GM18526 (cell line): ENCODE results near the gene GRIN3A.

Experiments used
- POLR2A ChIP-seq: IDR thresholded peaks from 3 replicates; pipeline ENCODE4 v1.6.1; 2011; ENCODE audit not compliant: insufficient read length; ENCODE audit errors: extremely low read depth

Gene GRIN3A

GRCh38 chr9:101671567-101671966 lies 66.9 kb downstream of the GRIN3A start:
- no peak for TF ChIP-seq POLR2A

DNA sequence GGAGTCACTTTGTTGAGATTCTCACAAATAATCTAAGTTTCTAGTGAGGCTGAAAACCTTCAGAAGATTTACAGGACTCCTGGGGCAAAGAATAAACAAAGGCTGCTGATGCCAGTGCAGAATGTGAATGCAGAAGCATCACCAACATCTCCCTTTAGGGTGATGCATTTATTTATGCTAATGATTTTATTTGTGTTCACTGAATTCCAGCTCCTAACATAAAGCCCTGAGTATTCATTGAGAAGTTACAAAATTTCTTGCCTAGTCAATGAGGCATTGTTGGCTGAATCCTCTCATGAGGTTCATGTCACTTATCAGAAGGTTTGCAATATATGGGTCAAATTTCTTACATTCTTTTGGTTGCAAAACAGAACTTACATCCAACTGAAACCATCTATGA lies 70.0 kb downstream of the GRIN3A start:
- no peak for TF ChIP-seq POLR2A

DNA sequence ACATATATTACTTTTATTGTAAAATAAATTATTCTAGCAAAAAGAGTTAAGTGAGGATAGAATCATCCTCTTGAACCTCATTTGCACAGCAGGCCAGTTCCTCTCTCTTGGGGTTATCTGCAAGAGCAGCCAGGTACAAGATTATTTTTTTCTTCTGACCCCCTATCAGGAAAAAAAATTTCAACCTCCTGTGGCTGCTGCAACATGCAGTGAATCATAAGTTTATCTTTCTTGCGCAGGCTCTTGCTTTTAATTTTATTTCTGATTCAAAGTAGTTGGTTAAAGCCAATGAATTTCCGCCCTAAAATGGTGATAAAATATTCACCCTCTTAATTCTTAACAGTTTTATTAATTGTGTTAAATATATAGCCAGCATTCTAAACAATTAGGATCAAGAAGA lies 74.0 kb downstream of the GRIN3A start:
- TF ChIP-seq POLR2A: no peak

- TF ChIP-seq POLR2A: no peak
Observed at GRCh38 chr9:101652601-101653175, 85.8 kb downstream of the GRIN3A start.

DNA sequence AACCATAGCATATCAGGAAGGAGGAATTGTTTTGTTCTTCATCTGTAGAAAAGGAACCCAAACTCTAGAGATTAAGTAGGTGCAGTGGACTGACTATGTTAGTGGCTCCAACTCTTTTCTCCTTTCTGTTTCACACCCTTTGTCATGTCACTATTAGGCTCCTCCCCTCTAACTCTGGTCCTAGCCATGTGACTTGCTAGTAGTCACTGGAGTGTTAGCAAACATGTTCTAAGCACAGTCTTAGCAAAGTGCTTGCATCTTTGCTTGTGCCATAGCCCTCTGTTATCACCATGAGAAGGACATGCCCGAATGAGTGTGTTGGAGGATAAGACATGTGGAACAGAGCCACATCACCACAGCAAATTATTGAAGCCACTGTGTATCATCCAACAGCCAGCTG lies 88.3 kb downstream of the GRIN3A start:
- TF ChIP-seq POLR2A: no peak

DNA sequence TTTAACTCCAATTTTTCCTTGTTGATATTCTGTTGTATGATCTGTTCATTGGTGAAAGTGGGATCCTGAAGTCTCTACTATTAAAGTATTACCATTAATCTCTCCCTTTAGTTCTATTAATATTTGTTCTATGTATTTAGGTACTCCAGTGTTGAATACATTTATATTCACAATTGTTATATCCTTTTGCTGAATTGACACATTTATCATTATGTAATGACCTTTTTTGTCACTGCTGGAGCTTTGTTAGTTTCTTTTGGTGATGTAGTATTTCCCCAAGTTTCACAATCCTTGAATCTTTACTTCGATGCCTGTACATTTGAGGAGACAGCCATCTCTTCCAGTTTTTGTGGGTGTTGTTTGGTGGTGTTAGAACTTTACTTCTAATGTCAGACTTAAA lies 90.0 kb downstream of the GRIN3A start:
- TF ChIP-seq POLR2A: no peak

GRCh38 chr9:101639785-101640665 lies 98.4 kb downstream of the GRIN3A start:
- TF ChIP-seq POLR2A: no peak

DNA sequence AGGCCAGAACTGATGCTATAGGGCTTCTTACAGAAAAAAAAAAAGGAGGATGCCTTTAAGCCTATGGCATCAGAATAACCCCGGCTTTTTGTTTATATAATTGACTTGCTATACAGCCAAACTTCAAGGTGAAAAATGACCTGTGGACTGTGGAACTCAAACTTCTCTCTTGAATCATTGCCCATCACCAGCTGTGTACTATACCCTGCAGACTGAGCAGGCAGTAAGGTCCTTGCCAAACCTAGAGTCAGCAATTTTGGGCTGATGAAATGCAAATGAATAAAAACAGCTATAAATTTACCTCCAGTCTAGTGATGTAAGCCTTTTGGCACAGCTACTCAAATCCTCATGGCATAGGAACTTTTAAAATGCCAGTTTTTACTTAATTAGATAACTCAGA lies 99.1 kb downstream of the GRIN3A start:
- TF ChIP-seq POLR2A: no peak

DNA sequence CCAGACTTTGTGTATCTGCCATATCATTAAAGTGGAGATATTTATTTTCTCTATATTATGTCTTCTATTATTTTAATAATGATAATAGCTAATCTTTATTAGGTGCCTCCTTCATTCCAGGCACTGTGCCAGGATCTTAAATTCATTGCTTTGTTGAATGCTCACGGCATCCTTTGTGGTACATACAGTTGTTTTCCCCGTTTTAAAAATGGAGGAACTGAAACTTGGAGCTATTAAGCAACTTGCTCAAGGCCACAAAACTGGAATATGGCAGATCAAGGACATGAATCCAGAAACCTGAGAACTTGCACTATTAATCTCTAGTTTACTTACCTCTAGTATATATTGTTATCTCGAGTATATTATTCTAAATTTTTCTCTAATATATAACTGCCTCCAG lies 102.2 kb downstream of the GRIN3A start:
- no peak for TF ChIP-seq POLR2A

DNA sequence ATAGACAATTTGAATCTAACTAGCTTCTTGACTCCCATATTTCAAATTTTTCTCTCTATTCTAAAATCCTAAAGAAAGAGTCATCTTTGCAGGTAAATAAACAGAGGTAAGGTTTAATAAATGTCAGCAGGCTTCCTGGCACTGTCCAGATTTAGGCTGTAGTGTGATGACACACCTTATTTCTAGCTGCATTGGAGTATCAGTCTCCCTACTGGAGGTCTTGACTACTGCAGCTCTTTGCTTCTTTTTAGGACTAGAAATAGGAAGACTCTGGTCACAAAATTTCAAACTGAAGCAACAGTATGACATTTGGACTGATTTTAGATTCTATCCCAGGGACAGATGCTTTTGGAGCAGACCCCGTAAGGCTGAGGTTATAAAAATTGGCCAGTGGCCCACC lies 103.0 kb downstream of the GRIN3A start:
- no peak for TF ChIP-seq POLR2A

DNA sequence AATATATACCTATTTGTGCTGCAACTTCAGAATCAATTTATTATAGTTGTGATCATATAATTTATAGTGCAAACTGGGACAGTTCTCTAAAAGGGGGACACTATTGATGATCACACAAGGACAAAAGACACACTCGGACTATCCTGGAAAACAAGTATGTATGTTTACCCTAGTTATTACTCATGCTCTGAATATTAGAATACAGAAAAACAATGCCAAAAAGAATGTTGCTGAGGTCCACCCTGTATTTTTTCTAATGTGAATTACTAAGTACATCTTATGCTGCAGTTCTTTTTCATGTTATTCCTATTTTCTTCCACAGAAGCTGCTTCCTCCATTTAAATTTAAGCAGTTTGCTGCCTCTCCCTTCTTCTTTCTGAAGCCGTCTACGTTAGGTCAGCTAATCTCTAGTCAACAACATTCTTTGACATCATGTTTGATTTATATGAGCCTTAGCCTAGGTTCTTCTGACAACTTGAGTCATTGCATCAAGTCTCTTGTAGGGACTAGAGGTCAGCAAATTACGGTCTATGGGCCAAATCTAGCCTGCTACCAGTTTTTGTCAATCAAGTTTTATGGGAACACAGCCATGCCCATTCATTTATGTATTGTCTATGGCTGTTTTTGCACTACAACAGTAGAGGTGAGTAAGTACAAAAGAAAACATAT lies 103.6 kb downstream of the GRIN3A start:
- no peak for TF ChIP-seq POLR2A

DNA sequence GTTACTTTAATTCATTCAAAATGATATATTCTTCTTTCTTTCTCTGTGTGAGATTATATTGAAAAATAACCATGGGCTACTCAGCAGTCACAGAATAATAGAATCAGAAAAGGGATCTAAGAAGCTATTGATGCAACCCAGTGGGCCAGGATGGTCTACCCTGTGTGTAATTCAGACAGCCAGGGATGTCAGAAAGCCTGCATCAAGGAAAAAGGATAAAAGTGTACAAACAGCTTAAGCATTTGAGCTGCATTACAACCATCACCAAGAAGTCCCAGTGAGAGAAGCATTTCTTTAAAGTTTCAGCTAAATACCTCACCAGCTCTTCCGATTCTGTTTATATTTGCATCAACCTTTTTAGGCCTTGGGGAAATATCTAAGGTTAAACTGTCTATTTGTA lies 105.8 kb downstream of the GRIN3A start:
- TF ChIP-seq POLR2A: no peak

DNA sequence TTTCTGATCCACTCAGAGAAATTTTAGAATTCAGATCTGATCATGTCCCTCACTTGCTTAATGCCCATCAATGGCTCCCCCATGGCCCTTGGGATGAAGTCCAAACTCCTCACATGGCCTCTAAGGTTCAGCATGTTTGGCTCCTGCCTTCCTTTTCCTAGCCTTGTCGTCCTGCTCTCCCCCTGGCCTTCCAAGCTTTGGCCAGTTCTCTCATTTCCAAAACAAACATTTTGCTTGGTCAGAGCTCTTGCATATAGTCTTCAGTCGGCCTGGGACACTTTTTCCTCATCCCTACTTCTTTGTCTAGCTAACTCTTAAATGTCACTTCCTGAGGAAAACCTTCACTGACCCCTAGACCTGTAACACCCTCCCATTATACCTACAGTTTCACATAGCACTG lies 106.6 kb downstream of the GRIN3A start:
- no peak for TF ChIP-seq POLR2A

- TF ChIP-seq POLR2A: no peak
Observed at GRCh38 chr9:101629636-101630035, 108.8 kb downstream of the GRIN3A start.

- TF ChIP-seq POLR2A: no peak
Observed at GRCh38 chr9:101628173-101628572, 110.3 kb downstream of the GRIN3A start.

DNA sequence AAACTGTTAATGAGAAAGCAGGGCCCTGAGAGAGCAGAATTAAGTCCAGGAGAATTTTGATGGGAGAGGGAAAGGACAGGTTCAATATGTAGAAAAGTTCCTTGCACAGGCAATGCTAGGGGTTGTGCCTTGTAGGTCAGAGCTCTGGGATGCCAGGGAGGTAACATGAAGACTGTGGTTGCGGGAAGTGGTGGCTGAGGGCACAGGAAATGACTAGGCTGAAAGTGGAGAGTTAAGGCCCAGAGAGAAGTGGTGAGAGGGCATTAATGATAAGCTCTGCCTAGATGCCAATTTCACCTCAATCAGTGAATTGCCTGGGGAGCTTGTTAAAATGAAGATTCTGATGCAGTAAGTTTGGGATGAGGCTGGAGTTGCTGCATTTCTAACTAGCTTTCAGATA lies 112.2 kb downstream of the GRIN3A start:
- no peak for TF ChIP-seq POLR2A
